Measurements from ENCODE around the gene GLO1.

The GLO1 gene

DNA sequence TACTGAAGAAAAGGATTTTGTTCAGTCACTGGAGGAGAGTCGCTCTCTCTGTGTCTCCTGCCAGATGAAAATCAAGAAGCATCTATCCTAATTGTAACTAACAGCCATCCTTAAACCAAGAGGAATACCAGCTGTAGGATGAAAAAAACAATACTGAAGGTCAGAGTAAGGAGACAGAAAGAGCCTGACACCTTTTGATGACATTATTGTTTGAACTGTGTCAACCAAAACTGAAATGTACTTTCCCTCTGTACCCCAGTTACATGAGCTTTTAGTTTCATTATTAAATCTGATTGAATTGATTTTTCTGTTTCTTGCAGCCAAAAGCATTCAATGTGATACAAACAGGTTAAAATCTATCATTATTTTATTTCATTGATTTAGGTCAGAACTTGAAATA, 46.0 kb downstream of the GLO1 start:
- no peak for DNase-seq

DNA sequence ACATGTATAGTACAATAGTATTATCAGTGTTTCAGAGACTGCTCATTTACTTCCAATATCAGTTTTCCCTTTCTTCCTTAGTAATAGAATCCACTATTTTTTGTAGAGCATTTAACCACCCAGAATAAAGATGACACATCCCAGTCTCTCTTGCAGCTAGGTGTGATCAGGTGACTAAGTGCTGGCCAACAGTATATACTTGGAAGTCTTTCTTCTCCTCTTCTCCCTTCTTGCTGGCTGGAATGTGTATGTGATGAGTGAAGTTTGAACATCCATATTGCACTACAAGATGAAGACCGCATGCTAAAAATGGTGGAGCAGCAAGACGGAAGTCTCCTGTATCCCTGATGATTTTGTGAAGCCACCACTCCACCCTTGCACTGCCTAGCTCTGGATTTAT, 48.7 kb downstream of the GLO1 start:
- DNase-seq = no peak

DNA sequence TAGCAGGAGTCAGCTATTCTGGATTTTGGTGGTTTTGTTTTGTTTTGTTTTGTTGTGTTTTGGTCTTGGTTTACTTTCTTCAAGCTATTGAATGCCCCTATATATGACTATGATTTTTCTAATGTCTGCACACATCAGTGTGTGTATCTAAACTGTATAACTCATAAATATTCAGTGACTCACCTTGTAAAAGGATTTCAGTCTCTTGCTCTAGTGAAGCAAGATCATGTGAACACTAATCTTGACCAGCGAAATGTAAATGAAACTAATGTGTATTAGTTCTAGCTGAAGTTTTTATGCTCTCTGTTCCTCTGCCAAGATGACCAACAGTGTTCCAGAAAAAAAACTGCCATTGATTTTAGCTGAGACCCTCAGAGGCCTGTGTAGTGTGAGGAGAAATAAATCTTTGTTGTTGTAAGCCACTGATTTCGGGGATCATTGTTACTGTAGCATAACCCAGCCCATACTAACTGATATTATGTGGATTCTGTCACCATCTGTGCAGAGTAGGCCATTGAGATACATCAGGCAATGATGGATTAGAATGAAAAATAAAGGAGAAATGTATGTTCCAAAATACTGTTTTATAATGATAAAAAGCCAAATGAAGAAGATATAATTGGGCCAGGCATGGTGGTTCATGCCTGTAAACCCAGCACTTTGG, 51.7 kb downstream of the GLO1 start:
- DNase-seq = no peak

DNA sequence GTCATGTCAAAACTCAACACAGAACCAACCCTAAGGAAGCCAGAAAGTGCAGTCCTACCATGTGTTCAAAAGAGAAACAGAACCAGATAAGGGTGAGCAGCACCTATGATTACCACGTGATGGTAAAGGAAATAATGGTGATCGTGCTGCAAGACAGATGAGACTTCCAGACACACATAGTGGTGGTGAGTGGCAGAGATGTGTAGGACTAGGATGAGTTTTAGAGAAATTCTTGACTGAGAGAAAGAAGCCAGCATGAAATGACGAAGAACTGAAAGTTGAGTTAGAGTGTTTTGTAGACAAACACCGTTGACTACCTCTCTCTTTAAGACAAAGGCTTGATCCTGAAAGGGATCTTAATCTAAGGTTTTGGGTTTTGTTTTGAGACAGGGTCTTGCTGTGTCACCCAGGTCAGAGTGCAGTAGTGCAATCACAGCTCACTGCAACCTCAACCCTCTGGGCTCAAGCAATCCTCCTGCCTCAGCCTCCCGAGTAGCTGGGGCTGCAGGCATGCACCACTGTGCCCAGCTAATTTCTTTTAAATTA, 52.7 kb downstream of the GLO1 start:
- no peak for DNase-seq

DNA sequence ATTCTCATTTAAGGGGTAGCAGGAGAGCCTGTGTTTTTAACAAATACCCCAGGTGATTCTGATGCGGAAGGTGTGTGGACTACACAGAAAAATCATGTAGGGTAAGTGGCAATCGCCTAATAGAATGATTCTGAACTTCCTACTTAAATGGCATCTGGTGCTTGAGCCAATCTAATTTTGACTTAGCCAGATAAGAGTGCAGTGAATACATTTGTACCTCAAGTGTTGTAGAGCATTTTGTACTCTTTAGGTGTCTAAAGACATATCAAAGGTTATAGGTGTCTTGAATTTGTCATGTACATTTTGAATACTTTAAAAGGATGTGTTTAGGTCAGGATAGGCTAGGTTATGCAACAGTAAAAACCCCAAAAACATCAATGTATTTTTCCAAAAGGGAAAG, 53.2 kb downstream of the GLO1 start:
- no peak for DNase-seq

DNA sequence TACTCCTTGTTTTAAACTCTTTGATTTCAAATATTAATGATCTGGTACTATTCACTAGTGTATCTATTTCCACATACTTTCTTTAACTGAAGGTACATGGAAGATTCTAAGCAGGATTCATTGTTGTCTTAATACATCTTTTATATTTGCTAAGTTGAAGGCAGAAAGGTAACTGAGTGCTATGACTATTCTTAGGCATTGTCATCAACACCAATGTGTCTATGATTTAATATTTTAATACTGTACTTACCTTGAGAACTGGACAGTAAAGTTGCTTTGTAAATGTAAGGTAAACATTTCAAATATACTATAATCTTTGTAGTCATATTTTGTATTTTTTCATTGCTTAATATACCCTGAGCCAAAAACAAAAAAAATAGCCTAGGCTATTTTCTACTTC, 54.3 kb downstream of the GLO1 start:
- no peak for DNase-seq

DNA sequence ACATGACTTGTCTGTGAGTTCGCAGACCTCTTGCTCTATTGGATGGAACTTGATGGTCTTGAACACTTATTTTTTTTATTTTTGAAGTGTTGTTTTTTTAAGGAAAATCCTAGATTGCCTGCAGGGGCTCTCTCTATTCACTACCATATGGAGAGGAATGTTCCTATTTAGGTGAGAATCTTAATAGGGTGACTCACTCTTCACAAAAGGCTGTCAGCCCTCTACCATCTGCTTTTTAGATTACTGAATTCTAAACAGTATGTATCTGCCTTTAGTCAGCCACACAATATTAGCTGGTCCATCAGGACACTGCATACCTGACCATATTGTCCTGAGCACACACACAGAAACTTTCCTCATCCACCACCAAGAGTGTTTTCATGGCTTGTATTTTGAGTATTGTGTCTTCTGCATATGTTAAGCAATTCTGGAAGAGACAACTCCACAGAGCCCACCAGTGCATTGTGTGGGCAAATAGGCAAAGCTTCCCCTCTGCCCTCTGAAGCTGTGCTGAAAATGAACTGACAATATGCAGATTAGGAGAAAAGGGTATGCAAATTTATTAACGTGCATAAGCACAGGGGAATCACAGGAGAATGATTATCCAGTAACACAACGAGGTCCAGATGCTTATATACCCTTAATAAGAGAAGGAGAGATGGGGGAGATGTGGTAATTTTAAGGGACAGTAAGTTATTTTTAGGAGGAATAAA, 56.6 kb downstream of the GLO1 start:
- DNase-seq = no peak

DNA sequence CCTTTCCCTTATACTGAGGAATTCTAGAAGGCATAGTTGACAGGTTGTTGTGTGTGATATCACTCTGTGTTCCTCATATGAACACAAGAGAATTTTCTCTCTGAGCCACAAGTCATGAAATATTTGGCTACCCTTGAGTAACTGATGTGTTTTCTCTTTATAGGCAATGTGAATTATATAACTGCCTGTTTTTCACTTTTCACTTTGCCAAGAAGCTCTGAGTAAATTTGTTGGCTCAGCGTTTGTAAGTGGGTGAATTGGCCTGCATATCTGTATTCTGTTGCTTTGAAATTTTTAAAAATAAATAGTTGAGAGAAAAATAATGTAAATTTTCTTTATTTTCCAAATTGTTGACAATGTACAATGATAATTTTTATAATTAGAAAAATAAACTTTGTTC, 58.0 kb downstream of the GLO1 start:
- DNase-seq = no peak

DNA sequence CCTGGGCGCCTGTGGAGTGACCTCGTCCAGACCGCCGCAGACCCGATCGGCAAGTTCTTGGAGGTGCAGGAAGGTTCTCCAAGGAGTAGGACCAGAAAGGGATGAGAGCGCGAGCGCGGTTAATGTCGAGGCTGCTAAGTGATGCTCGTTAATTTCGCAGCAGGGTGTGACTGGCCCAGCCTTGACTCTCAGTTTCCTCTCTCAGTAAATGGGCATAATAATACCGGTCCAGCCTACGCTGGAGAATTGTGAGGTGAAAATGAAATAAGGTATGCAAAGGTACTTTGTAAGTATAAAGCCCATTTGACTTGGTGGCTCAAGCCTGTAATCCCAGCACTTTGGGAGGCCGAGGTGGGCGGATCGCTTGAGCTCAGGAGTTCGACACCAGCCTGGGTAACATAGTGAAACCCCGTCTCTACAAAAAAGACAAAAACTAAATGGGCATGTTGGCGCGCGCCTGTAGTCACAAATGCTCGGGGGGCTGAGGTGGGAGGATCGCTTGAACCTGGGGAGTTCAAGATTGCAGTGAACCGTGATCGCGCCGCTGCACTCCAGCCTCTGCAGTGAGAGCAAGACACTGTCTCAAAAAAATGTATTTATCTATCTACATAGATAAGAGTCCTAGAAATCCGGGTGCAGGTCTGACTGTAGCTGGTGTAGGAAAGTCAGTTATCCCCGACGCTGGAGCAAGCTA, 62.6 kb downstream of the GLO1 start:
- DNase-seq = no peak

DNA sequence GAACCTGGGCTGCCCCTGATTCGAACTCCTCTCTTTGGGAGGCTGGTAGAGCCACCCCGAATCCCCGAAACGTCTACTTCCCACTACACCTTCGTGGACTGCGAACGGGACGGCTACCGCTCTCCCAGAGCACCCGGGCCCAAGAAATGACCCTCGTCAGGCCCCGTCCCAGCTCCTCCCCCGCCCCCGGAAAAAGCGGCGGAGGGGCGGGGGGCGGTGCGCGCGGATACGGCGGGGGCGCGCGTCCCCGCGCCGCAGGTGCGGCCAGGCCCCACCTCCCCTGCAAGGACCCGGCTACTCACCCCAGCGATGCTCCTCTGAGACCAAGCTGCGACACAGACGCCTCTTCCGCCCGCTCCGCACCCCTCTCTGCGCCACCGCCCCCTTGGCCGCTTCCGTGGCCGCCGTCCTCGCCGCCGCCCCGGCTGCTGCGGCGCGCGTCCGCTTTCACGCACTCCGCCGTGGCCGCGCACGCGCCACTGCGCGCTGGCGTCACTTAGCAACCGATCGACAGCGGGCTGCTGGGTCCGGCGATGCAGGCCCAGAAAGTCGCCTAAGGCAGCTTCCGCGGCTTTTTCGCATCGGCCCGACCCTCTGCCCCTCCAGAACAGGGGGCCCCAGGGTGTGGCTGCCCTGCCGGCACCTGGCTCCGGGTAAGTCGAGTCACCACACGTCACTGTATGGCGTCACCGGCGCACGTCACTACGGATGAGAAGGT, 63.3 kb downstream of the GLO1 start, which contains the start of gene BTBD9:
Gene BTBD9 (minus strand): TSS at position 432 of the 718 bp plus-strand sequence.
- DNase-seq = peak; percentile 76

DNA sequence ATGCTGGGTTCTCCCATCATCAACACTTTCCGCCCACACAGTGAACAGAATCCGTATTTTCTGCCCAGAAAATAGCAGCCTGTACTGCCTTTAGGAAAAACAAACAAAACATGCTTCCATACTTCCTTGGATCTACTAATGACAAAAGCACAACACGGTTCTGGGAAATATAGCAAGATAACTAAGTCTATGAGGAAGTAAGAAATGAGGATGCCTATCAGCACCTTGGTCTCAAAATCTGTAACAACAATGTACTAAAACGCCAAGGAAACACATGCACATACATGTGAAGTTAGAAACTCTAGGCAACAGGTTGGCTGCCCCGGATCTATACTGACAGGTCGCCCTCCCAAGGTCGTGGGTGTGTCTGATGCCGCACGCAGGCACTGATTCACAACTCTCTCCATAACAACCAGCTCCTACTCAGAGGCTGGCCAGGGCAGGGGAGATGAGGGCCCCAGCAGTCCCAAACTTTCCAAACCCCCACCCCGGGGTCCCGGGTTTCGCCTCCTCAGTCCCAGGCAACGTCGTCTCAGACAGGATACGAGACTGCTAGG, 63.9 kb downstream of the GLO1 start:
- DNase-seq = peak; percentile 12

DNA sequence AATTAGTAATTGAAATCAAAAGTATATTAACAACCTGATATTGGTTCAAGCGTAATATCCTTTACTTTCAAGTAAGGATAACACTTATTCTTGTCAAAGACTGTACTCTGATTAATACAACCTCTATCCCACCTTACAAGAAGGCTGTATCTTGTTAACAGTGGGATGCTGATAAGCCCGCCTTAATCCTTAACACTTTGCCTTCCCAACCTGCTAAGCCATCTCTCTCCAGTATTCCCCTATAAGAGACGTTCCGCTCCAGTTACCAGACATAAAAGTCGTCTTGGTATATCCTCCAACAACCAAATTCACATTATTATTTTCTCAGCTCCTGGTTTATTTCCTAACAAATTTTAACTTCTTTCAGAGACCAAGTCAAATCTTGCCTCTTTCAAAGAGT, 65.2 kb downstream of the GLO1 start:
- no peak for DNase-seq

DNA sequence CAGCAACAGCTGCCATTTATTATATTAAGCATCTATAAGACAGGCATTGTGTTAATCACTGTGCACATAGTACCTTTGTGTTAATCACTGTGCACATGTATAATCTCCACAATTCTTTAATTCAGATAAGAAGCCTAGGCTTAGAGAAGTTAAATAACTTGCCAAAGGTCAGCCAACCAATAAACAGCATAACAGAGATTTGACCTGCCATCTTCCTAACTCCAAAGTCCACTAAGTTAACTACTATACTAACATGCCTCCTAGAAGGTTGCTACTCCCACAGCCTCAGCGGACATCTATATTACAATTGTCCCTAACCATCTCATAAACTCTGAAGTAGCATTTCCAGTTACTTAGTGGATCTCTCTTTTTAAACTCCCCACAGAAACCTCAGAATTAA, 66.9 kb downstream of the GLO1 start:
- no peak for DNase-seq

DNA sequence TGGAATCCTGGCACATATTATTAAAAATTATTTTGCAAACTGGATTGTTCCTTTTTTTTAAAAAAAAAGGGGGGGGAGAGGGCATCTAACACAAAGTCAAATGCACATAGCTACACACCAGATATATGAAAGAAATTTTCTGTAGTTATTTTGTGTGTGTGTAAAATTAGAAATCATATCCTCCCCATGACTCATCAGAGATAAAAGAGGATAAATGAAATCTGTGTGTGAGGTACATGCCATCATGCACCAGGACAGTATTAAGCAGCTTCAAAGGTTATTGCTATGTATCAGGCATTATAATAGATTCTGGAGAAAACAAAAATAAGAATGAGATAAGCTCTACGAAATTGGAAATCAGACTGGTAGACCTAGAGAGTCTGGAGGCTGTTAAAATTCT, 68.4 kb downstream of the GLO1 start:
- no peak for DNase-seq

DNA sequence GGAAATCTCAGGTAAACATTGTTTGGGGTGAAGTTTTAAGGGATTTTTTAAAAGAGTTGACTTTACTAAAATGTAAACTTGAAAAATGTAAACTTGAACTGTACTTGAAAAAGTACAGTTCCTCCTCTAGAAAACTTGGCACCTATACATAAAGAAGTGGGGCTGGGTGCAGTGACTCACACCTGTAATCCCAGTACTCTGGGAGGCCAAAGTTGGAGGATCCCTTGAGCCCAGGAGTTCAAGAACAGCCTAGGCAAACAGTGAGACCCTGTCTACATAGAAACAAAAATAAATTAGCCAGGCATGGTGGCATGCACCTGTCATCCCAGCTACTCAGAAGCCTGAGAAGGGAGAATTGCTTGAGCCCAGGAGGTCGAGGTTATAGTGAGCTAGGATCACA, 70.5 kb downstream of the GLO1 start:
- DNase-seq = no peak

DNA sequence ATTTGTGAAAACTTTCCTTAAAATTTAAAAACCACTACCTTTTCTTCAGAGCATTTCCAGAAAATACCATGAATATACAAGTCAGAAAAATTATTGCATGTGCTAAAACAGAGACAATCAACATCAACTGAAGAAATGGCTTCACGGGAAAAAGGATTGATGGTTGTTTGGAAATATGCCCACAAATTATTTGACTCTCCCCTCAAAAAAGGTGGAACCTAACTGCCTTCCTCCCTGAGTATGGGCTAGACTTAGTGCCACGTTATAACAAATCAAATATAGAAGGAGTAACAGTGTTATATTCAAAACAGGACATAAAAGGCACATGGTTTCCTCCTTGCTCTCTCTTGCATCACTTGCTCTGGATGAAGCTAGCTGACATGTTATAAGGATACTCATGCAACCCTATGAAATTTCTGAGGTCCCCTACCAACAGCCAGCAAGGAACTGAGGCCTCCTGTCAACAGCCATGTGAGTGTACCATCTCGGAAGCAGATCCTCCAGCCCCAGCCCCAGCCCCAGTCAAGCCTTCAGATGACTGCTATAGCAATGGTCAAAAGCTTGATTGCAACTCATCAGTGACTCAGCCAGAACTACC, 71.7 kb downstream of the GLO1 start:
- DNase-seq = no peak
